Progenitor cell of endocrine pancreas (in vitro differentiated cells): ENCODE measurements around the gene TK1. TPM values are rescaled to one million over a fixed set of nuclear protein-coding genes. Genes with fewer than 3 reads are reported as not detected.

Experiments
- DNase-seq: peaks from one replicate; pipeline ENCODE4 v3.0.0; 2021; ENCODE audit warnings: low spot score; ENCODE audit not compliant: unreplicated experiment
- H3K27ac Mint-ChIP-seq: 2 replicates; pipeline ENCODE4 v1.8.0; 2021; ENCODE audit warnings: mild to moderate bottlenecking, moderate library complexity, mixed read lengths
- H3K27me3 Mint-ChIP-seq: 2 replicates; pipeline ENCODE4 v1.8.0; 2021; ENCODE audit warnings: mixed read lengths
- H3K36me3 Mint-ChIP-seq: 2 replicates; pipeline ENCODE4 v1.8.0; 2022; ENCODE audit warnings: mixed read lengths; ENCODE audit not compliant: insufficient read depth
- H3K4me1 Mint-ChIP-seq: 2 replicates; pipeline ENCODE4 v1.8.0; 2021; ENCODE audit warnings: low read depth, mixed read lengths
- H3K4me3 Mint-ChIP-seq: 2 replicates; pipeline ENCODE4 v1.8.0; 2021; ENCODE audit warnings: low read depth, mild to moderate bottlenecking, moderate library complexity, mixed read lengths
- H3K9me3 Mint-ChIP-seq: 2 replicates; pipeline ENCODE4 v1.8.0; 2021; ENCODE audit warnings: low read depth, mixed read lengths
- CTCF ChIP-seq: fragments of 200-600 bp; sonication (generic); IDR thresholded peaks from one replicate; pipeline ENCODE4 v1.5.0; 2021; ENCODE audit warnings: antibody characterized with exemption, mild to moderate bottlenecking; ENCODE audit not compliant: unreplicated experiment
- total RNA-seq: library from RNA; stranded (reverse); gene quantifications from 2 replicates; pipeline ENCODE4 v1.2.1, GENCODE V29; 2021

The TK1 gene
- total RNA-seq, 1 donor from 2014 or later = 29.1 TPM

- H3K27me3 Mint-ChIP-seq = no peaks in the 10 kb centered on the region
- H3K4me3 Mint-ChIP-seq = no peak overlapping the region
- peaks cover 8% of the 10 kb centered on the region for H3K4me1 Mint-ChIP-seq
- TF ChIP-seq CTCF = no peak
- DNase-seq = no peak
- peaks cover 5% of the 10 kb centered on the region for H3K36me3 Mint-ChIP-seq
- no peak overlapping the region for H3K27ac Mint-ChIP-seq
- H3K9me3 Mint-ChIP-seq = no peaks in the 10 kb centered on the region
Observed at GRCh38 chr17:78197147-78197832, 10.4 kb upstream of the TK1 start.

DNA sequence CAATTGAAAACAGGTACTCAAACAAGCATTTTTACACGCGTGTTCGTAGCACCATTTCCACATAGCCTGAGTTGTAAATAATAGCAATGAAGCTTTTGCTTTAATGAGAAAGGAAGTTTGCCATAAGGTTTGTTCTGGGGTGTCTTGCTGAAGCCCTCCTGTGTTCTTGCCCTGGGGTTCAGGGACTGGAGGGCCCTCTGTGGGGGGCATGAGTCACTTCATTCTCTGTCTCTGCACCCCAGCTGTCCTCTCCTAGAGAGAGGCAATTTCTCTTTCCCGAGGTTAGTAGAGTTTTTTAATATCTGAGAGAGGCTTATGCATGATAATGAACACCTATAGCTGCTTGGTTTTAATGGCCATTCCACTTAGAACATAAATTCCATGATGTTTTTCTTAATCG is 9.9 kb upstream of the TK1 start:
- no peaks in the 10 kb centered on the region for H3K27me3 Mint-ChIP-seq
- no peak for TF ChIP-seq CTCF
- no peak overlapping the region for H3K27ac Mint-ChIP-seq
- peaks cover 5% of the 10 kb centered on the region for H3K36me3 Mint-ChIP-seq
- no peaks in the 10 kb centered on the region for H3K9me3 Mint-ChIP-seq
- no peak overlapping the region for H3K4me3 Mint-ChIP-seq
- DNase-seq = no peak
- H3K4me1 Mint-ChIP-seq = peaks cover 8% of the 10 kb centered on the region

DNA sequence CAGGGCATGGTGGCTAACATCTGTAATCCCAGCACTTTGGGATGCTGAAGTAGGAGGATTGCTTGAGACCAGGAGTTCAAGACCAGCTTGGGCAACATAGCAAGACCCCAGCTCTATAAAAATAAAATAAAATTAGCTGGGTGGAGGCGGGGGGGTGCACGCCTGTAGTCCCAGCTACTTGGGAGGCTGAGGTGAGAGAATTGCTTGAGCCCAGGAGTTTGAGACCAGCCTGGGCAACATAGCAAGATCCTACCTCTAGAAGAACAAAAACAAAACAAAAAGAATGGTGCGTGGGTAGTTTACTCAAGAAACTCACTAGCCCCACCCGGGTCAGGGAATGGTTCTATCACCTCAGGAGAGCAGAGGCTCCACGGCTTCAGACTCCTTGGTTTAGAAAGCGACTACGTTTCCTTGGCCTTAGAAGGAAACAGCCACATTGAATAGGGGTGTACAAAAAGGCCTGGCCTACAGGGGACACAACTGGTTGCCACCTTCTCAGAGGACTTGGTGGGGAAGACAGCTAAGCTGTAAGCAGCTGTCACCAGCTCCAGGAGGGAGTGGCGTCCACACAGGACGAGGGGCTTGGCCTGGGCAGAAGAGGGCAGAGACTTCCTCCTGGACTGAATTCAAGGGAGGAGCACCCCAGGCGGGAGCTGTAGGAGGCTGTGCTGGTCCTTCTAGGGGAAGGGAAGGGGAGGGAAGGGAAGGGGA is 716 bp downstream of the TK1 start:
- DNase-seq = no peak
- peaks cover 4% of the 10 kb centered on the region for H3K36me3 Mint-ChIP-seq

DNA sequence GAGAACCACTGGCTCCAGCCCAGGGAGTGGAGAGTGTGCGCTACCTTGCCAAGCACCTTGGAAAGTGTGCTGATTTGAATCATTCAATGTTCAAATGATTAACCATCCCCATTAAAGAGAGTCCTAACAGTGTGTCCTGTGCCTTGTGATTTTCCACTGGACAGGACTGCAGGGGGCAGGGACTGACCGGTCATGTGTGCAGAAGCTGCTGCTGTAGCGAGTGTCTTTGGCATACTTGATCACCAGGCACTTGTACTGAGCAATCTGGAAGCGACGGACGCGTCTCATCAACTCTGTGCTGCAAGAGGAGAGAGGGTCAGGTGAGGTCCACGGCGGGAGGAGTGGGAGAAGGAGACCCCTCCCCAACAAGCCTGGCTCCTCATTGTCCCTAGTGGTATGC is 2.0 kb downstream of the TK1 start:
- H3K36me3 Mint-ChIP-seq = peaks cover 6% of the 10 kb centered on the region
- H3K9me3 Mint-ChIP-seq = no peaks in the 10 kb centered on the region
- H3K4me1 Mint-ChIP-seq = peaks cover 14% of the 10 kb centered on the region
- no peak for TF ChIP-seq CTCF
- H3K27ac Mint-ChIP-seq = no peak overlapping the region
- no peaks in the 10 kb centered on the region for H3K27me3 Mint-ChIP-seq
- H3K4me3 Mint-ChIP-seq = peak overlapping the region; percentile 27
- no peak for DNase-seq

More for the DNA sequence above, 716 bp downstream of the TK1 start:
- Mint-ChIP-seq H3K4me3 (peak overlapping the region; percentile 82), H3K27ac (peak overlapping the region; percentile 83), H3K4me1 (peaks cover 14% of the 10 kb centered on the region), H3K27me3 (no peaks in the 10 kb centered on the region), H3K9me3 (no peaks in the 10 kb centered on the region)
- TF ChIP-seq CTCF = no peak

DNA sequence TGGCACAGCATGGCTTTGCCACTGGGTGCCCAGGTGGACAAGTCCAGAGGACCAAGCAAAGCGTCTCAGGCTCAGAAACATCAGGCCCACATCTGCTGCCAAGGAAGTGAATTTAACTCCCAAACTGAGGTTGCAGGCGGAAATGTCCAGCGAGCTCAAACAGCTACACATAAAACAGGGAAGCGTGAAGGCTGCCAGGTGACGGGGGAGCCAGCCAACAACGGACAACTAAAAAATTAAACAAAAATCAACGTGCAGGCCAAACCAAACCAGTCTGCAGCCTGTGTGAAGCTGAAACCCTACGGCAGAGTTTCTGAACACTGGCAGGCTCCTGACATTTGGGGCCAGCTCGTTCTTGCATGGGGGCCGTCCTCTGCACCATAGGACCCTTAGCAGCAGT is 2.5 kb downstream of the TK1 start:
- no peak for TF ChIP-seq CTCF
- Mint-ChIP-seq H3K27me3 (no peaks in the 10 kb centered on the region), H3K9me3 (no peaks in the 10 kb centered on the region), H3K27ac (no peak overlapping the region), H3K4me1 (peaks cover 14% of the 10 kb centered on the region), H3K36me3 (peaks cover 6% of the 10 kb centered on the region), H3K4me3 (no peak overlapping the region)
- DNase-seq = no peak
